Loucy (cell line): ENCODE data around the gene LGALS9.

ENCODE experiments used
- EZH2phosphoT487 ChIP-seq: fragments of 200-600 bp; IDR thresholded peaks from 2 replicates; pipeline ENCODE4 v1.6.1; 2018; ENCODE audit warnings: antibody characterized with exemption, mild to moderate bottlenecking, moderate library complexity, borderline replicate concordance
- TF ChIP-seq, protein P1 (sequence below): fragments of 200-600 bp; sonication (generic); conservative IDR thresholded peaks from 2 replicates; pipeline ENCODE4 v1.5.1; 2014; ENCODE audit warnings: mild to moderate bottlenecking, antibody characterized with exemption, low read length

DNA sequence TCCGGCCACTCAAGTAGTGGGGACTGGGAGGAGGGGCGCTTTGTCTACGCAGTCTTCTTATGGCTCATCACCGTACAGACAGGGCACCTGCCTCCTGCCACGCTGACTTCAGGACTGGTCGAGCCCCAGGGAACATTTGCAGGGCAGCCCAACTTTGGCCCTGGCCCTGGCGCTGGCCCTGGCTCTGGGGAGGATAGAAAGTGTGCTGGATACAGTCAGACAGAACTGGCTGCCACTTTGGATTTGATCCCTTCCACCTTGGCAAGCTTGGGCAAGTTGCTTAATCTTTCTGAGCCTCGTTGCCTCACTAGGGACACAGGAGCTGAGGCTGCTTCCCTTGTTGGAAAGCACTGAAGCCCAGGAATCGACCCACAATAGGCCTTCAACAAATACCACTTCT, 13.6 kb downstream of the LGALS9 start:
- TF ChIP-seq, protein P1, sequence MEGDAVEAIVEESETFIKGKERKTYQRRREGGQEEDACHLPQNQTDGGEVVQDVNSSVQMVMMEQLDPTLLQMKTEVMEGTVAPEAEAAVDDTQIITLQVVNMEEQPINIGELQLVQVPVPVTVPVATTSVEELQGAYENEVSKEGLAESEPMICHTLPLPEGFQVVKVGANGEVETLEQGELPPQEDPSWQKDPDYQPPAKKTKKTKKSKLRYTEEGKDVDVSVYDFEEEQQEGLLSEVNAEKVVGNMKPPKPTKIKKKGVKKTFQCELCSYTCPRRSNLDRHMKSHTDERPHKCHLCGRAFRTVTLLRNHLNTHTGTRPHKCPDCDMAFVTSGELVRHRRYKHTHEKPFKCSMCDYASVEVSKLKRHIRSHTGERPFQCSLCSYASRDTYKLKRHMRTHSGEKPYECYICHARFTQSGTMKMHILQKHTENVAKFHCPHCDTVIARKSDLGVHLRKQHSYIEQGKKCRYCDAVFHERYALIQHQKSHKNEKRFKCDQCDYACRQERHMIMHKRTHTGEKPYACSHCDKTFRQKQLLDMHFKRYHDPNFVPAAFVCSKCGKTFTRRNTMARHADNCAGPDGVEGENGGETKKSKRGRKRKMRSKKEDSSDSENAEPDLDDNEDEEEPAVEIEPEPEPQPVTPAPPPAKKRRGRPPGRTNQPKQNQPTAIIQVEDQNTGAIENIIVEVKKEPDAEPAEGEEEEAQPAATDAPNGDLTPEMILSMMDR, result no peak
- no peak for TF ChIP-seq EZH2phosphoT487
